GM12878 (cell line): ENCODE data around the gene CREG2. TPM values are rescaled to one million over a fixed set of nuclear protein-coding genes. Genes with fewer than 3 reads are reported as not detected.

Source experiments
- ATAC-seq: fragments of 200-7000 bp; cut with Tn5 transposase; 3 replicates; pipeline ENCODE4 v1.9.1; 2020; ENCODE audit warnings: mild to moderate bottlenecking, moderate library complexity
- BruUV-seq: library from RNA; stranded (reverse); fragments of 400-500 nt; replicated peaks from 2 replicates; lab custom pipeline; 2021; lab: Mats Ljungman, UMichigan
- CTCF ChIA-PET: fragments of 300-600 bp; sonication (Branson Sonifier 250); formaldehyde crosslinking; extraction: SDS; loops from one replicate; lab custom pipeline; 2021; ENCODE audit warnings: inconsistent platforms; lab: Yijun Ruan, JAX
- POLR2A ChIA-PET: fragments of 350-600 bp; formaldehyde crosslinking; extraction: SDS; loops from one replicate; lab custom pipeline; 2021; ENCODE audit warnings: inconsistent platforms; lab: Charles Lee
- RAD21 ChIA-PET: fragments of 300-600 bp; sonication (Branson Sonifier 250); formaldehyde crosslinking; loops from one replicate; lab custom pipeline; 2023; ENCODE audit warnings: antibody characterized with exemption; ENCODE audit not compliant: unreplicated experiment; lab: Charles Lee
- SMC1A ChIA-PET: fragments of 300-600 bp; sonication (Branson Sonifier 250); formaldehyde crosslinking; loops from one replicate; lab custom pipeline; 2023; ENCODE audit not compliant: unreplicated experiment, uncharacterized antibody; lab: Charles Lee
- DNase-seq: peaks from one replicate; pipeline ENCODE4 v3.0.0-alpha.2; 2011; ENCODE audit warnings: low read depth, low spot score
- FAIRE-seq: peaks from 3 replicates; lab custom pipeline; 2011; peaks lifted over from hg19 to GRCh38; lab: Jason Lieb, UNC
- H2AFZ ChIP-seq: 2 replicates; pipeline ENCODE4 v1.6.0; 2011; ENCODE audit warnings: low read depth, low read length, control low read depth; ENCODE audit not compliant: control insufficient read depth
- H3K27ac ChIP-seq: 2 replicates; pipeline ENCODE4 v1.5.1; 2011; ENCODE audit warnings: control low read depth; ENCODE audit not compliant: control insufficient read depth, insufficient read depth
- H3K27me3 ChIP-seq, 2 experiments: replicated peaks in 1 of 2; 2 replicates each; pipeline versions ENCODE4 v1.6.0 to v1.6.1; 2011; ENCODE audit warnings: low read length in 1 of 2; ENCODE audit not compliant: control insufficient read depth in 2 of 2, insufficient read depth in 2 of 2
- H3K36me3 ChIP-seq, 2 experiments: 2 replicates each; pipeline ENCODE4 v1.5.1; 2011; ENCODE audit warnings: low read length in 1 of 2; ENCODE audit not compliant: control insufficient read depth in 2 of 2, insufficient read depth in 2 of 2
- H3K4me1 ChIP-seq: 2 replicates; pipeline ENCODE4 v1.6.1; 2011; ENCODE audit warnings: mild to moderate bottlenecking, low read length, moderate library complexity, mixed read lengths; ENCODE audit not compliant: control insufficient read depth, insufficient read depth
- H3K4me2 ChIP-seq: 2 replicates; pipeline ENCODE4 v1.6.0; 2011; ENCODE audit warnings: control low read depth; ENCODE audit not compliant: control insufficient read depth, insufficient read depth
- H3K4me3 ChIP-seq: fragments of 200-600 bp; sonication (generic); 2 replicates; pipeline ENCODE4 v1.5.1; 2016
- H3K79me2 ChIP-seq: 2 replicates; pipeline ENCODE4 v1.6.0; 2011; ENCODE audit warnings: low read length; ENCODE audit not compliant: control insufficient read depth, insufficient read depth
- H3K9ac ChIP-seq: 2 replicates; pipeline ENCODE4 v1.8.0; 2011; ENCODE audit warnings: low read length, control low read depth, mixed read lengths; ENCODE audit not compliant: control insufficient read depth, insufficient read depth
- H3K9me3 ChIP-seq: replicated peaks from 3 replicates; pipeline ENCODE4 v1.5.1; 2011; ENCODE audit warnings: mild to moderate bottlenecking, low read length; ENCODE audit not compliant: control insufficient read depth, insufficient read depth
- H4K20me1 ChIP-seq: 2 replicates; pipeline ENCODE4 v1.6.0; 2011; ENCODE audit not compliant: control insufficient read depth, insufficient read depth
- NBN ChIP-seq: fragments of 450-650 bp; IDR thresholded peaks from 2 replicates; pipeline ENCODE4 v1.6.1; 2016
- POLR2AphosphoS5 ChIP-seq: IDR thresholded peaks from 2 replicates; pipeline ENCODE4 v1.6.1; 2011; ENCODE audit warnings: mild to moderate bottlenecking, low read length, inconsistent platforms
- WGBS: methylation state at CpG from one replicate; pipeline ENCODE4 v1.1.6; 2016; ENCODE audit warnings: low lambda C conversion rate; ENCODE audit not compliant: insufficient replicate concordance, insufficient coverage; ENCODE audit errors: missing lambda C conversion rate; 5-methylcytosine and 5-hydroxymethylcytosine counted together
- in situ Hi-C: fragments of 300-500 bp; cut with MboI; formaldehyde crosslinking; loops from 9 replicates; pipeline ENCODE4 v1.14.3; 2018; ENCODE audit warnings: mixed read lengths
- intact Hi-C: fragments of 100-400 bp; cut with micrococcal nuclease; formaldehyde crosslinking; loops from one replicate; pipeline ENCODE4 v1.14.2; 2022; ENCODE audit not compliant: unreplicated experiment
- polyA plus RNA-seq, 11 experiments: library from polyadenylated mRNA; depleted of rRNA in 4 of 11; unstranded in 6 of 11; stranded (reverse) in 5 of 11; fragments of >200 nt; fragmentation: Nextera tagmentation in 4 of 11; fragmentation: Illumina TruSeq in 1 of 11; extraction: Ambion mirVana in 4 of 11; extraction: Trizol in 1 of 11; gene quantifications; 1 replicate in 1 of 11; 2 replicates in 10 of 11; pipeline versions ENCODE4 v1.2.1 to v1.2.3, GENCODE V29; 2011 to 2016; ENCODE audit warnings: inconsistent platforms in 2 of 11, missing spikeins in 2 of 11, low read depth in 1 of 11
- total RNA-seq, 4 experiments: library from RNA; depleted of rRNA in 3 of 4; stranded (reverse); fragments of >200 nt in 3 of 4; fragmentation: Illumina TruSeq in 1 of 4; extraction: Trizol in 1 of 4; gene quantifications; 2 replicates each; pipeline versions ENCODE4 v1.2.1 to v1.2.3, GENCODE V29; 2013 to 2021
- TF ChIP-seq, protein P1 (sequence below): IDR thresholded peaks from 2 replicates; pipeline ENCODE4 v1.6.1; 2011; ENCODE audit warnings: low read depth, mild to moderate bottlenecking, low read length, moderate library complexity, borderline replicate concordance; ENCODE audit errors: extremely low read depth

CREG2 gene
- total and polyA plus RNA-seq, 10 of the 15 experiments (the other 5 are each of a cell fraction or from before 2014, with no cell fraction given), result not detected

GRCh38 chr2:101310090-101310833 lies 77.0 kb downstream of the CREG2 start:
- Histone ChIP-seq H3K4me1 (peaks cover 24% of the 10 kb centered on the region), H3K27ac (no peak overlapping the region), H3K4me3 (no peak overlapping the region), H3K79me2 (peaks cover 16% of the 10 kb centered on the region), H3K9ac (no peak overlapping the region), H3K9me3 (no peaks in the 10 kb centered on the region), H3K4me2 (no peak overlapping the region), H3K36me3 (no peaks in the 10 kb centered on the region), H4K20me1 (no peaks in the 10 kb centered on the region), H2AFZ (no peak overlapping the region), H3K27me3 (no peaks in the 10 kb centered on the region)
- 70% methylated on average over 10 of the region's 10 CpGs for WGBS
- in situ Hi-C loops (no loop called here), intact Hi-C loops (no loop called here)
- FAIRE-seq, result no peak
- ATAC-seq, result no peak
- ChIA-PET CTCF (interaction anchor here (0.6 to 1.5 kb wide), 3 partner anchors 31 to 70 kb away, joined by 3 to 4 read pairs (median 3); no protein-coding TSS in a partner anchor), RAD21 (no interaction called here), POLR2A (interaction anchor here (1.1 kb wide), 1 partner anchor 35 kb away, joined by 4 read pairs; no protein-coding TSS in a partner anchor), SMC1A (interaction anchor here (0.8 to 1.8 kb wide), 2 partner anchors 57 to 521 kb away, joined by 3 to 4 read pairs; no protein-coding TSS in a partner anchor)
- BruUV-seq, result no TSS peak
- TF ChIP-seq POLR2AphosphoS5 (no peak), NBN (no peak)
- TF ChIP-seq, protein P1, sequence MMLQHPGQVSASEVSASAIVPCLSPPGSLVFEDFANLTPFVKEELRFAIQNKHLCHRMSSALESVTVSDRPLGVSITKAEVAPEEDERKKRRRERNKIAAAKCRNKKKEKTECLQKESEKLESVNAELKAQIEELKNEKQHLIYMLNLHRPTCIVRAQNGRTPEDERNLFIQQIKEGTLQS, result no peak
- DNase-seq, result no peak
